Epidermal melanocyte (primary cell): ENCODE data around the gene JPT2.

ENCODE experiments used
- DNase-seq: peaks from one replicate; pipeline ENCODE4 v3.0.0; 2011; ENCODE audit warnings: low spot score; ENCODE audit not compliant: insufficient read length

The JPT2 gene

GRCh38 chr16:1677942-1678499 is at the start of gene JPT2:
JPT2 (plus strand) TSS chr16:1678279; CDS start chr16:1678313, 34 bp downstream.
- peak; percentile 98 for DNase-seq

- no peak for DNase-seq
Observed at GRCh38 chr16:1630450-1631213, 47.4 kb upstream of the JPT2 start.

- DNase-seq: no peak
Observed at GRCh38 chr16:1631230-1631629, 46.8 kb upstream of the JPT2 start.

DNA sequence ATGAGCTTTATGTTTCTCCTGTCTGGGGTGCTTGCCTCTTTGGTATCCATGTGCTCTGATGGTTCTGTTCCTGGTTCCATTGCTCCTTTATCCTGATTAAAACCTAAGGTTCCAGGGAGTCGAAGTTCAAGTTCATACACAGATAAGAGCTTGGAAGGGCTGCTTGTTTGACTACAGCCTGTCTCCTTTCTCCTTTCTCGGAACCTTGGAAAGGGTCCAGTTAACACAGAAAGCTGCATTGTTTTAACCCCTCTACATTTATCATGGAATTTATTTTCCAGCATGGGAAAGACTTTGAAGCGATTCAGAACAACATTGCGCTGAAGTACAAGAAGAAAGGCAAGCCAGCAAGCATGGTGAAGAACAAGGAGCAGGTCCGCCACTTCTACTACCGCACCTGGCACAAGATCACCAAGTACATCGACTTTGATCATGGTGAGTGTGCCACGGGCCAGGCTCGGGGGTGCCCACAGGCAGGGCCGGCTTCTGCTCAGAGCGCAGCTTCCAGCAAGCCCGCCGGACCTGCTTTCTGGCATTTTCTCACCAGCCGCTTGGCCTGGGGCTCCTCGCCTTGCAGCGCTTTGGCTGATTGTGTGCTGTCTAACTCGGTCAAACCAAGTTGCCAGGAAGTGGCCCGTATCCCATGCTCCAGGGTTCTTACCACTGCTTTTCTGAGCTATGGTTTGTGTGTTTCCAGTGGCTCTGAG is 46.0 kb upstream of the JPT2 start:
- peak; percentile 46 for DNase-seq

DNA sequence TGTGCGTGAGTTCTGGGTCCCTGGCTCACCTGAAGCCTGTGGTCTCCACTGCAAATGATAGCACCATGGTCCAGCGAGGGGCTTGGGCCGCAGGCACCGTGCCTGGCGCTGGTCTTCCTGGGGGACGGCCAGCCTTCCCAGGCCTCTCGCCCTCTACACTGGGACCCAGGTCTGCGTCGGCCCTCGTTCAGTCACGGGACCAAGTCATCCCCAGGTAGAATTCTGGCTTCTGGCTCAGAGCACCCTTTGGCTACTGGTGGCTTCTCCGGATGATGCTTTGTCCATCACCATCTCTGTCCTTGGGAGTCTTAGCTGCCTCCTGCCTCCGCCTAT is 45.5 kb upstream of the JPT2 start:
- no peak for DNase-seq

DNA sequence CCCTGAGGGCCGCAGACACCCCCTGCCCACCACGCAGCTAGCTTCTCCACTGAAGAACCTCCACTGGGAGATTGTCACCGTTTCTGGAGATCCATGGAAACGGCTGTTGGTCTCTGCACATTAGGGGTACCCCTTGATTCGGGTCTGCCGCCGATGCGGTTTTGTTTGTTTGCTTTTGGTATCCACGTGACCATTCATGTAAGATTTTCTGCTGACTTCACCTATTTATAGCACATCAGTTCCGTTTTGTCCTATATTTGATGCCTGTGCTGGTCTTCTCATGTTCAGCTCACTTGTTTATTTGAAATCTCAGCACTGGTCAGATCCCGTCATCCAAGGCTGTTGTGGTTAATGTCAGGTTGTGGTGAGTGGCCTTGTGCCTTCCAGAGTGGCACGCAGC is 44.8 kb upstream of the JPT2 start:
- no peak for DNase-seq

DNA sequence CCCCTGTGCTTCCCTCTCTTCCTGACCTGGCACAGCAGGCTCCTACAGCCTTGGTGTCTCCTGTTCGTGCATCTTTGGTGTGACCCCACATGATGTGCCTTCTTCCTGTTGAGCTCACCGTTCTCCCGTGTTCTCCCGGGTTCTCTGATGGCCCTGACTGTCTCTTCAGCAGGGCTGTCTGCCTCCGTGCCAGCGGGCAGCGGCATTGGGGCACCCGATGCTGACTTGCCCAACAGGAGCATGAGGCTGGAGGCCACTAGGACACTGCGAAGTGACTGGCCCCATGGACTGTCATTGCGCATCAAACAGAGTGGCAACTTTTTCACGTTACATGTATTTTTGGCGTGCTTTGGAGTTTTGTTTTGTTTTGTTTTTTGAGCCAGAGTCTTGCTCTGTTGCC is 43.5 kb upstream of the JPT2 start:
- no peak for DNase-seq

DNA sequence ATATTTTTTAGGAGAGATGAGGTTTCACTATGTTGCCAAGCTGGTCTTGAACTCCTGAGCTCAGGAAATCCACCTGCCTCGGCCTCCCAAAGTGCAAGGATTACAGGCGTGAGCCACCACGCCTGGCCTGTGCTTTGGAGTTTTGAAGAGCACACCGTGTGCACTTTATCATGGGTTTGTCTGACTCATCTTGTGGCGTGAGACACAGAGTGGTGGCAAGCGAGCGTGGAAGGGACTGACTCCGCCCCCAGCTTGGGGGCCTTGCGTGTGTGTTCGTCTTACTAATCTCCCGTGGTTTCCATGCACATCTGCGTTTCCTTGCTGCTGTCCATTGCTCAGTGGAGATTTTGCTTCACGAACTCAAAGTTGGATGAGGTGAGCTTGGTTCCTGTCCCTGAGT is 43.0 kb upstream of the JPT2 start:
- DNase-seq: no peak

DNA sequence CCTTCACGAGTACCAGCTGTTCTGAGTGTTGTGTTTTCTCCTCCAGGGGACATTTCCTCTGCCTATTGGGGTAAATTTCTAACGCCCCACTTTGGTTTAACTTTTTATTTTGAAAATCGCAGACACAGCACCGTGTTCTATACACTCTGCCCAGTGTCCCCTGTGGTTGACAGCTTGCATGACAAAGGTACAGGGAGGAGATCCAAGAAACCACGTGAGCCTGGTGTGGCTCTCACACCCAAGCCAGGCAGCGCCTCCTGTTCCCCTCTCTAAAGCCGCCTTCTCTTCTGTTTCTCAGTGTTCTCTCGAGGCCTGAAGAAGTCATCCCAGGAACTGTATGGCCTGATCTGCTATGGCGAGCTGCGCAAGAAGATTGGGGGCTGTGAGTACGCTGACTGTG is 40.6 kb upstream of the JPT2 start:
- no peak for DNase-seq

DNA sequence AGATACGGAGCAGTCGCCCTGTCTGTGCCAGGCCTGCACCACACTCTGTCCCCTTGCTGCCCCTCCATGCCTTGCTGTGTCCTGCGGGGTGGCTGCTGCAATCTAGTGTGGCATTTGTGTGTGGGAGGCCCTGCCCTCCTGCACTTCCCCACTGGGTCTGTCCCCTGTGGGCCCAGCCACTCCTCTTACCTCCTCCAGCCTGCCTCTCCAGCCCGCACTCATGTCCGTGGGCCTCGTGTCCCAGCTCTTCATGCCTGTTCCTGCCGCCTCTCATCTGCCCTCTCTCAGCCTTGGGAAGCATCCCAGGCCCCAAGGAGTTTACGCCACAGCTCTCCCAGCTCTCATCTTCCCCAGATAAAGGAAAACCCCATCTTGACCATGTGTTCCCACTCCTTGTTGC is 39.3 kb upstream of the JPT2 start:
- no peak for DNase-seq

DNA sequence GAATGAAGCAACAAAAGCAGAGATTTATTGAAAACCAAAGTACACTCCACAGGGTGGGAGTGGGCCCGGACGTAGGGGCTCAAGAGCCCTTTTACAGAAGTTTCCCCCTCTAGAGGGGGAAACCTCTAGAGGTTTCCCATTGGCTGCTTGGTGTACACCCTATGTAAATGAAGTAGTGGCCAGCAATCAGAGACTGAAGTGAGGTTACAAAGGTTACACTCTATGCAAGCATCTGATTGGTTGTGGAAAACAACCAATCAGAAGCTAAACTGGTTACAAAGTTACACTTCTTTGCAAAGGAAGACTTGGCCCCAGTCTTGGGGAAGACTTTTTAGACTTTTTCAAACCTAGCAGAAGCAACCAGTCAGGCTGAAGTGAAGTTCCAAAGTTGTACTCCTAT is 38.8 kb upstream of the JPT2 start:
- no peak for DNase-seq

- DNase-seq: no peak
Observed at GRCh38 chr16:1639860-1640259, 38.2 kb upstream of the JPT2 start.

GRCh38 chr16:1640261-1640941 is 37.7 kb upstream of the JPT2 start:
- DNase-seq: no peak

DNA sequence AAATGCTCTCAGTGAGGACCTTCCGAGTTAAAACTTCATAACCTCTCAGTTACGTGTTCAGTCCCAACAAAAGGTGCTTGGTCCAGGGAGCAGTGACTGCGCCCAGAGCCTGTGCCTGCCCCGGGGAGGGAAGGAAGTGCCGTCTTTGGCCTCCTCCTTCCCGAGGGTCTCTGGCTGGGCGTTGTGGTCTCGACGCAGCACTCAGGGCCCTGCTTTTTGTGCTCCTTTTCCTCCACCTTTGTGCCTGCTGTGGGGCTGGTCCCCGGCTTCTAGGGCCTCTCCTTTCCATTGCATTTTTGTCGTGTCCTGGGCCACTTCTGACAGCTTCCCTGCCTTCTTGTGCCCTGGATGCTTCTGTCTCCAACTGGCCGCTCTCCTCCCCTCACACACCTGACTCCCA is 36.8 kb upstream of the JPT2 start:
- no peak for DNase-seq

- no peak for DNase-seq
Observed at GRCh38 chr16:1642148-1642547, 35.9 kb upstream of the JPT2 start.

DNA sequence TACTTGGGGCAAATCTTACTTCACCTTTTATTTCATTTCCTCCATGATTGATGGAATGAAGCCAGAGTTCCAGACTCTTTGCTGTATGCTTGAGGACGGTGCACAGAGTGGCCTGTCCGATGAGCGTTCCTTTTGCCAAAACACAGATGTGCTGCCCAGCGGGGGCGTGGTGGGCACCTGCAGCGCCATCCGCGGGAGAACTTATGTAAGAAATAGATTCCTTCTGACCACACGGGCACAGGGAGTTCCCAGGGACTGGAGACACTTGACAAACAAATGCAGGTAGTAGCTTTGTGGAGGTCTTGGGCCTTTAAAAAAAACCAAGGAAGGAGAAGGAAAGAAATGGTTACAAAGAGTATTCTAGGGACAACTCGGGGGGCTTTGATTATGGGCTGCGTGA is 35.3 kb upstream of the JPT2 start:
- no peak for DNase-seq

- no peak for DNase-seq
Observed at GRCh38 chr16:1643521-1643920, 34.6 kb upstream of the JPT2 start.

- no peak for DNase-seq
Observed at GRCh38 chr16:1645914-1646525, 32.1 kb upstream of the JPT2 start.

- DNase-seq: no peak
Observed at GRCh38 chr16:1647856-1648255, 30.2 kb upstream of the JPT2 start.

DNA sequence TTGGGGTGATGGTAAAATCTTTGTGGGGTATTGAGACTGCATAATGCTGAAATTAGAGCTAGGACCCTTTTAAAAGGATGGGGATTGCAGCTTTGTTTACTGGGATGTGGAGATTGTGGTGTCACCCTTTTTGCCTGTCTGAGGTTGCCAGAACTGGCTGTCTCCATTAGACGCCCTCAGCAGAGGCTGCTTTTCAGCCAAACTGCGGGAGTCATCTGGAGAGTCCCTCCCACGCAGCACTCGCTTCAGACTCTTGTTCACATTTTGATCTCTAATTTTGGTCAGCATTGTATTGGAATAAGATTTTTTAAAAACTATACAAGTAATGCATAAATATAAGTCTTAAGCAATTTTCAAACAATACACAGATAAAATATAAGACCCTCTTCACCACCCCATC is 27.9 kb upstream of the JPT2 start:
- no peak for DNase-seq

DNA sequence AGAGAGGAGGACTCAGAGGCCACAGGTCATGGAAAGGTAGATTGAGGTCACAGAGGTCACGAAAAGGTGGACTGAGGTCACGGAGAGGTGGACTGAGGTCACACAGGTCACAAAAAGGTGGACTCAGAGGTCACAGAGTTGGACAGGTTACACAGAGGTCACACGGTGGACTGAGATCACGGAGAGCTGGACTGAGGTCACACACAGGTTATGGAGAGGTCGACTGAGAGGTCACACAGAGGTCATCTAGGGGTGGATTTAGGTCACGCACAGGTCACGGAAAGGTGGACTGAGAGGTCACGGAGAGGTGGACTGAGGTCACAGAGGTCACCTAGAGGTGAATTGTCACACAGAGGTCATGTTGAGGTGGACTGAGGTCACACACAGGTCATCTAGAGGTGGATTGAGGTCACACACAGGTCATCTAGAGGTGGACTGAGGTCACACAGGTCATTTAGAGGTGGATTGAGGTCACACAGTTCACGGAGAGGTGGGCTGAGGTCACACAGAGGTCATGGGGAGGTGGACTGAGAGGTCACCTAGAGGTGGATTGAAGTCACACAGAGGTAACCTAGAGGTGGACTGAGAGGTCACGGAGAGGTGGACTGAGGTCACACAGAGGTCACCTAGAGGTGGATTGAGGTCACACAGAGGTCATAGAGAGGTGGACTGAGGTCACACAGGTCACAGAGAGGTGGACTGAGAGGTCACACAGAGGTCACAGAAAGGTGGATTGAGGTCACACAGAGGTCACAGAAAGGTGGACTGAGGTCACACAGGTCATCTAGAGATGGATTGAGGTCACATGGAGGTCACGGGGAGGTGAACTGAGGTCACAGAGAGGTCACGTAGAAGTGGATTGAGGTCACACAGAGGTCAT is 26.7 kb upstream of the JPT2 start:
- no peak for DNase-seq
